Heart right ventricle (tissue), 16 donors: ENCODE measurements around the gene IL1R1. TPM values are rescaled to one million over a fixed set of nuclear protein-coding genes. Genes with fewer than 3 reads are reported as not detected.
"Not testable (repeated sequence)": the region's sequence is repeated elsewhere in the genome, so short reads cannot be mapped to it uniquely, and the experiment has no call there.

ENCODE experiments used
- ATAC-seq, 8 donors: fragments of 200-7000 bp; cut with Tn5 transposase; one replicate each; pipeline ENCODE4 v1.9.1; 2020; ENCODE audit warnings: mild to moderate bottlenecking in 8 of 8, moderate library complexity in 8 of 8, moderate number of reproducible peaks in 1 of 8
- DNase-seq, 2 donors: peaks; one replicate each; pipeline ENCODE4 v3.0.0-alpha.2; 2020
- H3K27ac ChIP-seq, 10 donors: fragments of 200-600 bp; sonication (generic) in 2 of 10; one replicate each; pipeline versions ENCODE4 v1.5.0 to v1.8.0; 2020 to 2022; ENCODE audit warnings: mild to moderate bottlenecking in 3 of 10
- H3K27me3 ChIP-seq, 7 donors: fragments of 200-600 bp; one replicate each; pipeline ENCODE4 v1.8.0; 2021 to 2022; ENCODE audit warnings: mild to moderate bottlenecking in 2 of 7
- H3K36me3 ChIP-seq, 9 donors: fragments of 200-600 bp; sonication (generic) in 1 of 9; one replicate each; pipeline versions ENCODE4 v1.5.0 to v1.8.0; 2020 to 2022; ENCODE audit warnings: mild to moderate bottlenecking in 2 of 9
- H3K4me1 ChIP-seq, 9 donors: fragments of 200-600 bp; sonication (generic) in 1 of 9; one replicate each; pipeline versions ENCODE4 v1.5.0 to v1.8.0; 2020 to 2022; ENCODE audit warnings: mild to moderate bottlenecking in 4 of 9
- H3K4me3 ChIP-seq, 10 donors: fragments of 200-600 bp; sonication (generic) in 2 of 10; one replicate each; pipeline versions ENCODE4 v1.5.0 to v1.8.0; 2020 to 2022; ENCODE audit warnings: mild to moderate bottlenecking in 7 of 10, moderate library complexity in 2 of 10
- H3K9me3 ChIP-seq, 11 donors: fragments of 200-600 bp in 10 of 11; sonication (generic) in 2 of 11; one replicate each; pipeline versions ENCODE4 v1.5.0 to v1.8.0; 2013 to 2022; ENCODE audit warnings: mild to moderate bottlenecking in 2 of 11, control low read depth in 1 of 11, moderate library complexity in 1 of 11
- WGBS, 2 donors: extraction: QIAGEN DNeasy Blood & Tissue Kit; methylation state at CpG; one replicate each; pipeline ENCODE4 v1.1.7; 2013; ENCODE audit warnings: inconsistent platforms in 1 of 2; 5-methylcytosine and 5-hydroxymethylcytosine counted together
- intact Hi-C, 10 donors: fragments of 100-400 bp; cut with DNase I; formaldehyde crosslinking; loops; one replicate each; pipeline versions ENCODE4 v1.11.1 to v1.14.2; 2022
- polyA plus RNA-seq, 2 donors: library from polyadenylated mRNA; stranded (reverse); fragments of 200-250 nt; gene quantifications; one replicate each; pipeline ENCODE4 v1.2.3, GENCODE V29; 2013
- total RNA-seq, 10 donors: library from RNA; stranded (reverse); fragmentation: NEBNext Ultra II Directional in 3 of 10; extraction: Animal tissue kit (Norgen Biotek cat#: 25700) in 3 of 10; gene quantifications; one replicate each; pipeline versions ENCODE4 v1.2.1 to v1.2.4, GENCODE V29; 2021 to 2023
- TF ChIP-seq, protein P1 (sequence below), 9 donors: fragments of 200-600 bp; sonication (generic) in 2 of 9; IDR thresholded peaks; one replicate each; pipeline versions ENCODE4 v1.5.0 to v1.8.0; 2021 to 2022; ENCODE audit warnings: antibody characterized with exemption in 9 of 9, mild to moderate bottlenecking in 5 of 9, moderate library complexity in 1 of 9
- donor health status: Arrhythmogenic right ventricular cardiomyopathy.
- donor health status: ischemic (EF 13 %, LVEDD 7.1; RV severe dilation, severe dysfunction).
- donor health status: healthy with polysubstance abuse.
- donor health status: DM: no; HTN: yes; CAD: no.
- donor health status: DM: no; HTN: no; CAD: no.
- donor health status: ischemic (EF 25% LVEDD 6.9; RV normal size, moderate dysfunction).
- donor health status: ischemic (EF 25% LVEDD 5.7; RV mildly dilated, moderate dysfunction).
- donor health status: healthy.
- donor health status: DM: yes; HTN: yes; CAD: no.
- donor health status: Ischemic cardiomyopathy.
- donor health status: ischemic (EF 35%, LVEDD 5.7; RV mildly dilated, moderate dysfunction).
- donor health status: nonischemic (EF 11% LVEDD 7.7; RV severe dilation, severe dysfunction).
- donor health status: DM: yes; HTN: yes; CAD: no.
- donor health status: PGD.
- donor health status: ischemic (EF 29% LVEDD 5.4; RV normal size, mild dysfunction).
- donor health status: nonischemic (EF 23%, LVEDD 6.1; RV moderate dilation, normal function).

IL1R1 gene
- total and polyA plus RNA-seq, 12 donors: 5.7 to 47.0 (median 18.6) TPM

DNA sequence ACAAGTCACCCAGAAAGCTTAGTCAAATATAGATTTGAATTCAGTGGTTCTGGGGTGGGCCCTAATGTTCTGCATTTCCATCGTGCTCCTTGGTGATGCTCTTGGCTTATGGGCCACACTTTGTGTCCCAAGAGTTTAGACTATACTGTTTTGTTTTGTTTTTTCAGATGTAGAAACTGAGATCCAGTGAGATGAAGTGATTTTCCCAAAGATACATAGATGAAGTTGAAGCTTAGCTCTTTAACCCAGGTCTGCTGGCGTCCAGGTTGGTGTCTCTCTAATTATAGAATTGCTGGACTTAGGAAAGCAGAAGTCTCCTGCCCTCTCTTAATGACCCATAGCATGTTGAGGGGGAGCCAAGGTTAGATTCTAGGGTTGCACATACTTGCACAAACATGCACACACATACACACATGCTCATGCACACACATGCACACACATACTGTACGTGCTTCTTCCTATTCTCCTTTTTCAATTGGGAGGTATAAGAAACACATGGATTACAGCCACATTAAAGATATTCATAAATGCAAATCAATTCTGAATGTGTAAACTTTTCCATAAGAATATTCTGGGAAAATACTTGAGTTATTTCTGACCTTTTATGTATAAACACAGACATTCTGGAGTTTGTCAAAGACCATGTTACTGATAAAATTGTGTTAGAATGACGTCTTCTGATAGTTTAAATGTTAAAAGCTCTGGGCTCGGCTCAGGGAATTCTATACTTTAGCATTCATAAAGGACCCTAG, 41.3 kb upstream of the IL1R1 start:
- intact Hi-C loops: no loop called here
- H3K27me3 ChIP-seq: no peaks in the 10 kb centered on the region
- ATAC-seq (no peak), DNase-seq (no peak)
- no peak overlapping the region for H3K27ac ChIP-seq
- H3K9me3 ChIP-seq: peaks cover 0 to 12% (median 0%) of the 10 kb centered on the region in 11 donors
- peaks cover 0 to 36% (median 17%) of the 10 kb centered on the region in 9 donors for H3K4me1 ChIP-seq
- no peaks in the 10 kb centered on the region for H3K36me3 ChIP-seq
- no peak overlapping the region for H3K4me3 ChIP-seq
- TF ChIP-seq, protein P1, sequence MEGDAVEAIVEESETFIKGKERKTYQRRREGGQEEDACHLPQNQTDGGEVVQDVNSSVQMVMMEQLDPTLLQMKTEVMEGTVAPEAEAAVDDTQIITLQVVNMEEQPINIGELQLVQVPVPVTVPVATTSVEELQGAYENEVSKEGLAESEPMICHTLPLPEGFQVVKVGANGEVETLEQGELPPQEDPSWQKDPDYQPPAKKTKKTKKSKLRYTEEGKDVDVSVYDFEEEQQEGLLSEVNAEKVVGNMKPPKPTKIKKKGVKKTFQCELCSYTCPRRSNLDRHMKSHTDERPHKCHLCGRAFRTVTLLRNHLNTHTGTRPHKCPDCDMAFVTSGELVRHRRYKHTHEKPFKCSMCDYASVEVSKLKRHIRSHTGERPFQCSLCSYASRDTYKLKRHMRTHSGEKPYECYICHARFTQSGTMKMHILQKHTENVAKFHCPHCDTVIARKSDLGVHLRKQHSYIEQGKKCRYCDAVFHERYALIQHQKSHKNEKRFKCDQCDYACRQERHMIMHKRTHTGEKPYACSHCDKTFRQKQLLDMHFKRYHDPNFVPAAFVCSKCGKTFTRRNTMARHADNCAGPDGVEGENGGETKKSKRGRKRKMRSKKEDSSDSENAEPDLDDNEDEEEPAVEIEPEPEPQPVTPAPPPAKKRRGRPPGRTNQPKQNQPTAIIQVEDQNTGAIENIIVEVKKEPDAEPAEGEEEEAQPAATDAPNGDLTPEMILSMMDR (IDR thresholded peaks at IDR 0.05): no peak
- 85 to 87% methylated on average over 5 of the region's 5 CpGs for WGBS, 2 donors

DNA sequence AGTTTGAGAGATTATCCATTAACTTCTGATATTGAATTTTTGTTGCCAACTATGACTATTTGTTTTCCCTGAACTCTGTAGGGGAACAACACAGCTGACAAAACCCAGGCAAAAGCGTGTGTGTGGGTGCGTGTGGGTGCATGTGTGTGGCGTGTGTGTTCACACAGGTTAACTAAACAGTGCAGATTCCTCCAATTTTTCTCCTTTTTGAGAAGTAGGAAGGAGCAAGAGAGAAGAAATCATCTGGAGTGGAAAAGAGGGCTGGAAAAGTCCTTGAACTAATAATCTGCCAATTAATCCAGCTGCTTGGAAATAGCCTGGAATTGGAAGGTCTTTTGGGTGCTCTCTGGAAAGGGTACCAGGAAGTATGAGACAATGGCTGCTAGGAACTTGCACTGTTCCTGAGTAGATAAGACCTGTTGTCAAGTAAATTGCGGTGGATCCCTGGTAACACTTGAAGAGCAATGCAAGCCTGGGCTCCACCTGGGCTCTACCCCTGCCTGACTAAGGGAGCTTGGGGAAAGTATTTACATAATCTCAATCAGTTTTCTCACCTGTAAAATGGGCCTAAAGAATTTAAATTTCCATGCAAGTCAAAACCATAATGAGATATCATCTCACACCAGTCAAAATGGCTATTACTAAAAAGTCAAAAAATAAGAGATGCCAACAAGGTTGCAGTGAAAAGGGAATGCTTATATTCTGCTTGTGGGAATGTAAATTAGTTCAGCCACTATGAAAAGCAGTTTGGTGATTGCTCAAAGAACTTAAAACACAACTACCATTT, 40.5 kb upstream of the IL1R1 start:
- H3K36me3 ChIP-seq: no peaks in the 10 kb centered on the region
- TF ChIP-seq, protein P1 (IDR thresholded peaks at IDR 0.05): no peak
- H3K27me3 ChIP-seq: no peaks in the 10 kb centered on the region
- peaks cover 0 to 12% (median 0%) of the 10 kb centered on the region in 11 donors for H3K9me3 ChIP-seq
- H3K4me3 ChIP-seq: no peak overlapping the region
- DNase-seq: no peak
- peak in 5 of 8 donors; percentile 25 to 70 (median 64) for ATAC-seq
- peaks cover 0 to 36% (median 17%) of the 10 kb centered on the region in 9 donors for H3K4me1 ChIP-seq
- no peak overlapping the region for H3K27ac ChIP-seq
- intact Hi-C loops: no loop called here
- WGBS, 2 donors: 71 to 77% methylated on average over 4 of the region's 4 CpGs

DNA sequence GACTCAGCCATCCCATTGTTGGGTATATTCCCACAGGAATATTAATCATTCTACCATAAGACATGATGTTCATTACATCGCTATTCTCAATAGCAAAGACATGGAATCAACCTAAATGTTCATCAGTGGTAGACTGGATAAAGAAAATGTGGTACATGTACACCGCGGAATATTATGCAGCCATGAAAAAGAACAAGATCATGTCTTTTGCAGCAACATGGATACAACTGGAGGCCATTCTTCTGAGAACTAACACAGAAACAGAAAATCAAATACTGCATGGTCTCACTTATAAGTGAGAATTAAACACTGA, 40.0 kb upstream of the IL1R1 start:
- H3K36me3 ChIP-seq, DNase-seq, H3K27me3 ChIP-seq, intact Hi-C loops, H3K27ac ChIP-seq, ATAC-seq, H3K4me3 ChIP-seq: not testable (repeated sequence)
- Histone ChIP-seq H3K4me1 (peaks cover 0 to 36% (median 17%) of the 10 kb centered on the region in 9 donors), H3K9me3 (peaks cover 0 to 12% (median 0%) of the 10 kb centered on the region in 11 donors)
- 64 to 65% methylated on average over 3 of the region's 3 CpGs for WGBS, 2 donors

DNA sequence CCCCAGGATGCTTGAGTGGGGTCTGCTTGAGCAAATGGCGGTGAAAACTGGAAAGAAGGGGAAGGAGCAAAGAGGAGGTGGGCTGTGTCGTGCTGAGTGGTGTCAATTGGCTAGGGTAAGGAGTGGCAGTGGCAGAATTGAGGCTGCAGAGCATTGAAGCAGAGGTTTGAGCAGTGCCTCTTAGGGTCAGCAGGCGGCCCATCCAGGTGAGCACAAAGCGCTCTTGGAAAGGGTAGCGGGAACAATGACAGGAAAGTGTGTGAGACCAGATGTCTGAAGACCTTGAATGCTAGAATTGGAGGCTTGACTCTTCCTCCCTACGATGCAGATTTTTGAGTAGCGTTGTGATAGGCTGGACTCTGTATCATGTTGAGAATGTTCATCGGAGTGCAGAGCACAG, 39.3 kb upstream of the IL1R1 start:
- H3K9me3 ChIP-seq: peaks cover 0 to 9% (median 0%) of the 10 kb centered on the region in 11 donors
- H3K27ac ChIP-seq: peak overlapping the region in 2 of 10 donors; percentile 74 to 80
- no peaks in the 10 kb centered on the region for H3K27me3 ChIP-seq
- no peak overlapping the region for H3K4me3 ChIP-seq
- WGBS, 2 donors: 89 to 93% methylated on average over 8 of the region's 8 CpGs
- intact Hi-C loops: no loop called here
- peaks cover 0 to 36% (median 17%) of the 10 kb centered on the region in 9 donors for H3K4me1 ChIP-seq
- DNase-seq (no peak), ATAC-seq (no peak)
- H3K36me3 ChIP-seq: no peaks in the 10 kb centered on the region
- TF ChIP-seq, protein P1 (IDR thresholded peaks at IDR 0.05): no peak
